ENCODE measurements around the gene PGLYRP3.

Gene PGLYRP3

GRCh38 chr1:153312570-153313186 lies at the start of gene PGLYRP3:
Gene PGLYRP3 (minus strand): TSS chr1:153312952. CDS start chr1:153310665, 2,287 bp downstream.
- H3K27me3 ChIP-seq (ENCODE audit: control insufficient read depth, insufficient read depth, low read length), result no peaks in the 10 kb centered on the region
- H3K4me3 ChIP-seq (ENCODE audit: low read length), result no peak within 1 kb of the TSS
- H3K4me1 ChIP-seq (ENCODE audit: control insufficient read depth, insufficient read depth, low read length), result no peaks in the 10 kb centered on the region
- H3K9ac ChIP-seq (ENCODE audit: low read length), result no peak within 1 kb of the TSS
- H3K27ac ChIP-seq (ENCODE audit: low read depth, low read length), result no peak within 1 kb of the TSS
- no peaks in the 10 kb centered on the region for H3K36me3 ChIP-seq (ENCODE audit: control insufficient read depth, insufficient read depth, low read length)

GRCh38 chr1:153362187-153362775 lies 49.5 kb upstream of the PGLYRP3 start:
- H3K4me1 ChIP-seq (ENCODE audit: control insufficient read depth, insufficient read depth, low read length), result no peaks in the 10 kb centered on the region
- no peak overlapping the region for H3K4me3 ChIP-seq (ENCODE audit: low read length)
- H3K27ac ChIP-seq (ENCODE audit: low read depth, low read length), result no peak overlapping the region
- H3K9ac ChIP-seq (ENCODE audit: low read length), result no peak overlapping the region
- H3K27me3 ChIP-seq (ENCODE audit: control insufficient read depth, insufficient read depth, low read length), result no peaks in the 10 kb centered on the region
- H3K36me3 ChIP-seq (ENCODE audit: control insufficient read depth, insufficient read depth, low read length), result no peaks in the 10 kb centered on the region

- Histone ChIP-seq H3K9ac (ENCODE audit: low read length) (no peak overlapping the region), H3K36me3 (ENCODE audit: control insufficient read depth, insufficient read depth, low read length) (no peaks in the 10 kb centered on the region), H3K4me3 (ENCODE audit: low read length) (no peak overlapping the region), H3K27me3 (ENCODE audit: control insufficient read depth, insufficient read depth, low read length) (no peaks in the 10 kb centered on the region), H3K27ac (ENCODE audit: low read depth, low read length) (no peak overlapping the region), H3K4me1 (ENCODE audit: control insufficient read depth, insufficient read depth, low read length) (no peaks in the 10 kb centered on the region)
Measured at GRCh38 chr1:153361480-153362109, 48.8 kb upstream of the PGLYRP3 start.

- Histone ChIP-seq H3K4me1 (ENCODE audit: control insufficient read depth, insufficient read depth, low read length) (no peaks in the 10 kb centered on the region), H3K27ac (ENCODE audit: low read depth, low read length) (no peak overlapping the region)
Measured at GRCh38 chr1:153360592-153361479, 48.1 kb upstream of the PGLYRP3 start.

GRCh38 chr1:153360190-153360589 lies 47.4 kb upstream of the PGLYRP3 start:
- Histone ChIP-seq H3K9ac (ENCODE audit: low read length) (no peak overlapping the region), H3K4me3 (ENCODE audit: low read length) (no peak overlapping the region), H3K27ac (ENCODE audit: low read depth, low read length) (no peak overlapping the region), H3K4me1 (ENCODE audit: control insufficient read depth, insufficient read depth, low read length) (no peaks in the 10 kb centered on the region), H3K27me3 (ENCODE audit: control insufficient read depth, insufficient read depth, low read length) (no peaks in the 10 kb centered on the region), H3K36me3 (ENCODE audit: control insufficient read depth, insufficient read depth, low read length) (no peaks in the 10 kb centered on the region)

More at GRCh38 chr1:153360592-153361479, 48.1 kb upstream of the PGLYRP3 start:
- no peaks in the 10 kb centered on the region for H3K27me3 ChIP-seq (ENCODE audit: control insufficient read depth, insufficient read depth, low read length)
- no peak overlapping the region for H3K4me3 ChIP-seq (ENCODE audit: low read length)
- H3K9ac ChIP-seq (ENCODE audit: low read length), result no peak overlapping the region
- no peaks in the 10 kb centered on the region for H3K36me3 ChIP-seq (ENCODE audit: control insufficient read depth, insufficient read depth, low read length)

- no peak overlapping the region for H3K27ac ChIP-seq (ENCODE audit: low read depth, low read length)
- no peak overlapping the region for H3K9ac ChIP-seq (ENCODE audit: low read length)
- no peaks in the 10 kb centered on the region for H3K4me1 ChIP-seq (ENCODE audit: control insufficient read depth, insufficient read depth, low read length)
- H3K36me3 ChIP-seq (ENCODE audit: control insufficient read depth, insufficient read depth, low read length), result no peaks in the 10 kb centered on the region
- no peak overlapping the region for H3K4me3 ChIP-seq (ENCODE audit: low read length)
- H3K27me3 ChIP-seq (ENCODE audit: control insufficient read depth, insufficient read depth, low read length), result no peaks in the 10 kb centered on the region
Measured at GRCh38 chr1:153359241-153359640, 46.5 kb upstream of the PGLYRP3 start.

- no peaks in the 10 kb centered on the region for H3K36me3 ChIP-seq (ENCODE audit: control insufficient read depth, insufficient read depth, low read length)
- H3K9ac ChIP-seq (ENCODE audit: low read length), result no peak overlapping the region
- no peaks in the 10 kb centered on the region for H3K27me3 ChIP-seq (ENCODE audit: control insufficient read depth, insufficient read depth, low read length)
- H3K4me1 ChIP-seq (ENCODE audit: control insufficient read depth, insufficient read depth, low read length), result no peaks in the 10 kb centered on the region
- H3K4me3 ChIP-seq (ENCODE audit: low read length), result no peak overlapping the region
- no peak overlapping the region for H3K27ac ChIP-seq (ENCODE audit: low read depth, low read length)
Measured at GRCh38 chr1:153358691-153358975, 45.9 kb upstream of the PGLYRP3 start.

- Histone ChIP-seq H3K4me1 (ENCODE audit: control insufficient read depth, insufficient read depth, low read length) (no peaks in the 10 kb centered on the region), H3K27me3 (ENCODE audit: control insufficient read depth, insufficient read depth, low read length) (no peaks in the 10 kb centered on the region), H3K27ac (ENCODE audit: low read depth, low read length) (no peak within 1 kb of the TSS), H3K9ac (ENCODE audit: low read length) (no peak within 1 kb of the TSS), H3K36me3 (ENCODE audit: control insufficient read depth, insufficient read depth, low read length) (no peaks in the 10 kb centered on the region), H3K4me3 (ENCODE audit: low read length) (no peak within 1 kb of the TSS)
Measured at GRCh38 chr1:153357853-153358690, 45.3 kb upstream of the PGLYRP3 start, which contains the start of gene S100A9. Gene S100A9 (plus strand): TSS chr1:153357854. CDS start chr1:153358284, 430 bp downstream.

GRCh38 chr1:153357076-153357852 lies 44.5 kb upstream of the PGLYRP3 start:
- Histone ChIP-seq H3K27me3 (ENCODE audit: control insufficient read depth, insufficient read depth, low read length) (no peaks in the 10 kb centered on the region), H3K9ac (ENCODE audit: low read length) (no peak overlapping the region), H3K4me1 (ENCODE audit: control insufficient read depth, insufficient read depth, low read length) (no peaks in the 10 kb centered on the region), H3K36me3 (ENCODE audit: control insufficient read depth, insufficient read depth, low read length) (no peaks in the 10 kb centered on the region), H3K27ac (ENCODE audit: low read depth, low read length) (no peak overlapping the region), H3K4me3 (ENCODE audit: low read length) (no peak overlapping the region)

GRCh38 chr1:153356392-153357075 lies 43.8 kb upstream of the PGLYRP3 start:
- Histone ChIP-seq H3K36me3 (ENCODE audit: control insufficient read depth, insufficient read depth, low read length) (no peaks in the 10 kb centered on the region), H3K27me3 (ENCODE audit: control insufficient read depth, insufficient read depth, low read length) (no peaks in the 10 kb centered on the region), H3K9ac (ENCODE audit: low read length) (no peak overlapping the region), H3K4me3 (ENCODE audit: low read length) (no peak overlapping the region), H3K4me1 (ENCODE audit: control insufficient read depth, insufficient read depth, low read length) (no peaks in the 10 kb centered on the region), H3K27ac (ENCODE audit: low read depth, low read length) (no peak overlapping the region)
